ENCODE results near the gene SBNO2.

SBNO2 gene

GRCh38 chr19:1076046-1076386 lies 98.1 kb downstream of the SBNO2 start:
- DNase-seq (ENCODE audit: low read depth, low spot score): no peak

GRCh38 chr19:1074544-1075283 lies 99.4 kb downstream of the SBNO2 start:
- no peak for DNase-seq (ENCODE audit: low read depth, low spot score)

GRCh38 chr19:1073956-1074517 lies 100.0 kb downstream of the SBNO2 start:
- no peak for DNase-seq (ENCODE audit: low read depth, low spot score)

GRCh38 chr19:1073063-1073955 lies 100.8 kb downstream of the SBNO2 start:
- DNase-seq (ENCODE audit: low read depth, low spot score): no peak

GRCh38 chr19:1072371-1073015 lies 101.6 kb downstream of the SBNO2 start:
- DNase-seq (ENCODE audit: low read depth, low spot score): no peak

GRCh38 chr19:1070931-1071791 lies 102.9 kb downstream of the SBNO2 start:
- DNase-seq (ENCODE audit: low read depth, low spot score): no peak

GRCh38 chr19:1070576-1070930 lies 103.5 kb downstream of the SBNO2 start:
- no peak for DNase-seq (ENCODE audit: low read depth, low spot score)

GRCh38 chr19:1069009-1069779 lies 104.9 kb downstream of the SBNO2 start:
- no peak for DNase-seq (ENCODE audit: low read depth, low spot score)

- DNase-seq (ENCODE audit: low read depth, low spot score): no peak
Observed at GRCh38 chr19:1068009-1069001, 105.8 kb downstream of the SBNO2 start.

GRCh38 chr19:1067341-1067957 lies 106.6 kb downstream of the SBNO2 start:
- no peak for DNase-seq (ENCODE audit: low read depth, low spot score)

- no peak for DNase-seq (ENCODE audit: low read depth, low spot score)
Observed at GRCh38 chr19:1066748-1067340, 107.2 kb downstream of the SBNO2 start, which contains the start of gene ARHGAP45. Gene ARHGAP45 (plus strand): TSS chr19:1067167. CDS start chr19:1067406, 239 bp downstream.

- DNase-seq (ENCODE audit: low read depth, low spot score): no peak
Observed at GRCh38 chr19:1066251-1066747, 107.8 kb downstream of the SBNO2 start.

- DNase-seq (ENCODE audit: low read depth, low spot score): no peak
Observed at GRCh38 chr19:1065606-1066109, 108.4 kb downstream of the SBNO2 start.

- DNase-seq (ENCODE audit: low read depth, low spot score): no peak
Observed at GRCh38 chr19:1064661-1065605, 109.1 kb downstream of the SBNO2 start.

GRCh38 chr19:1063909-1064660 lies 110.0 kb downstream of the SBNO2 start:
- DNase-seq (ENCODE audit: low read depth, low spot score): no peak

Measured in iPS DF 19.7 (cell line).